HG03354 (cell line): ENCODE data around the gene RNF223.

Experiments used
- ATAC-seq: cut with Tn5 transposase; IDR thresholded peaks from one replicate; pipeline ENCODE4 v1.9.1; 2021; ENCODE audit warnings: mild to moderate bottlenecking; ENCODE audit not compliant: unreplicated experiment, poor library complexity, severe bottlenecking

Gene RNF223

DNA sequence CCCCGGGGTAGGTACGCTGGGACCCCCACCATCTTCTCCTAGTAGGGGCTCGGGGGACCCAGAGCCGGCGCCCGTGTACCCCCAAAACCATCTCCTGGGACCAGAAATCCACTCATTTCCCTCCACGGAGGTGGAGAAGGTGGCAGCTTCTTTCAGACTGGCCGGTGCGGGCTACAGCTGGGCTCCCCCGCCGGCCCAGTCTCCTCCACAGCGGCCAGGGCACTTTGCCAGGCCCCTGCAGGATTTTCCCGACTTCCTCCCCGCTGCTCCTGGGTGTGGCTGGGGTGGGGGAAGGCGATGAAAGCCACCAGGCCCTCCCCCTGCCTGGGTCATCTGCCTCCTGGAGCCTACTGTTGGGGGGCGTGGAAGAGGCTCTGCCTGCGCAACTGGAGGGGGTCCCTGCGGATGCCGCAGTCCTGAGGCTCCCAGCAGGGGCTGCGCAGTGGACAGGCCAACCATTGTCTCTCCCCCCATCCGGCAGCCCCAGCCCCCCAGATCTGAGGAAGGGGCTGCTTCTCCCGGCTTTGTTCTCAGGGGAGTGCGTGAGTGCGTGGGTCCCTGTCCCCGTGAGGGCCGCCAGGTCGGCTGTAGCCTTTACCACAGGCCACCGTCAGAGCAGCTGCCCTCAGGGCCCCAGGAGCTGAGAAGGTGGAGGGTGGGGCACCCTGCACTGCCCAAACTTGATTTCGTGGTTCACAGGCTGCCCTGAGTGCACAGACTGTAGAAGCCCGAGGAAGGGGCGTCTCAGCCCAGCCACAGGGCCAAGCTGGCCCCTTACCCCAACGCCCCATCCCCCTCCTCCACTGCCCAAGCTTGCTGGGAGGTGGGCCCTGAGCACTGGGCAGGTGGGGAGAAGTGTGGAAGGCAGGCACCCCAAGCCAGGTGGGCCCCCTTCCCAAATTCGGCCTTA is 52.8 kb downstream of the RNF223 start:
- ATAC-seq = no peak
